Fibroblast of the conjunctiva (primary cell): ENCODE data around the gene CYP19A1.
"Not testable (repeated sequence)": the region's sequence is repeated elsewhere in the genome, so short reads cannot be mapped to it uniquely, and the experiment has no call there.

Experiments used
- DNase-seq: peaks from one replicate; pipeline ENCODE4 v3.0.0-alpha.2; 2010; ENCODE audit warnings: low read depth

Gene CYP19A1

DNA sequence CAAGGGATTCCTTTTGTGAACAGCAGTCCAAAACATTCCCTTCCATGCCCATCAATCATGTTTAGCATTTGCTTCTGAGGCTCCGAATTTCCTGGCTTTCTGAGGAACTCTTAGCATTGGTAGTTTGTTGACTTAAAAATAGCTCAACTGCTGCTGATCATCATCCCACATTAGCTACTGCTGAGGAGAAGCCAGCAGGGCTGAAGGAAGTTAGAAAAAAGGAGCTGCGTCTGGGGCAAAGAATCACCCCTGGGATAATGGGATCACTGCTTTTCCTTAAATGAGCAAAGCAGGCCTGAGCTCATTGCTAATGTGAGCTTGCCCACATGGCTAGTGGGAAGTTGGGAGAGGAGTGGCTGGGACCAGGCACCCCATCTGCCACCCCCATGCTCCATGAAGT lies 39.8 kb downstream of the CYP19A1 start:
- DNase-seq: no peak

- DNase-seq: no peak
These were observed 47.7 kb downstream of the CYP19A1 start for GRCh38 chr15:51290720-51291119.

GRCh38 chr15:51289290-51289689 lies 49.1 kb downstream of the CYP19A1 start:
- DNase-seq: no peak

DNA sequence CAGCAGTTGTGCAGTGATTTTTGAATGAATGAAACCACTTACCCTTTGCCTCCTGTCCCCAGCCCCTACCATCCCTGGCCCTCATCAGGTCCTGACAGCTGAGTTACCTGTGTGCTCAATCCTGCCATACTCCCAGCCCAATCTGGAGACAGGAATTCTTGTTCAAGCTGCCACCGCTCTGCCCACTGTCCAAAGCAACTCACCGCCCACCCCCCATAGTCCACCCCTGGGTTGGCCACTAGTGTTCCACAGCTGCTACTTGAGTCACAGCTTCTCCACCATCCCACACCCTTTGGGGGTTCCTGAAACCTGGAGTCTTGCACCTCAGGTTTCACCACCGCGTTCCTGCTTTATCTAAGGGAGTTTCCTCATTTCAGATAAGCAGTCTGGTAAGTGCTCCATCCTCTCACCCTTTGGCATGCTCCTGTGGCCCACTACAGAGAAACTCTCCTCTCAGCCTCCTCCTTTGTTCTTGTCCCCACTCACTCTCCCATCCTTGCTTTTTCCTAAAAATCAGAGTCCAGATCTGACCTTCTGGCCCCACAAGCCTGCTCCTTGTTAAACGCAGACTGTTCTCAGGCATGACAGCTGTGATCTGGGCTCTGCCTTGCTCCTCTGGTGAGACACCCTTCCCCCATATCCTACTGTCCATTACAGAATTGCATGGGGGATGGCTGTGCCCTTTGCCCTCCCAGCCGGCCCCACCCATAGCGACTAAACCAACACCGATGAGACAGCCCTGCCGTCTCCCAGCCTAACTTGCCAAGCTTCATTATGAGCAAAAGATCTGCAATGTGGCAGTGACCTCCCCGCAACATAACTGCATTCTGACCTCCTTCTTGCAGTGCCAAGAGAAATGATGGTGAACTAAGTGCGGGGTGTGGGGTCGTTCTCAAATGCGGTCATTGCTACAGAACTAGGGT lies 50.0 kb downstream of the CYP19A1 start:
- DNase-seq: no peak

- DNase-seq: no peak
These were observed 51.6 kb downstream of the CYP19A1 start for GRCh38 chr15:51286816-51287215.

DNA sequence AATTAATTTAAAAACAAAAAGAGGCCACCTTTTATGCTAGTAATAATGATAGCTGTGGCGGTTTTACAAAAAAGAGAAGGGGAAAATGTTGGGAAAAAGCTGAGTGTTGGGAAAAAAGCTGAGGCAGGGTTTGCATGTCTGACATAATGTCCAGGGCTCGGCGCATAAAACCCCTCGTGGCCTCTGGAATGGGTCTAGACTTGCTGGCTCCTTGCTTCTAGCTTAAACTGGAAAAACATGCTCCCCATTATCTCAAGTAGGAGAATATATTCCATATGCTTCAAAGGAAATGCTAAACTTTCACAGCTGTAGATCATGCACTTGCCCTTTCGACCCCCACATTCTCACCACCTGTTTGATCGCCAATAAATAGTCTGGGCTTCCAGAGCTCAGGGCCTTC lies 53.0 kb downstream of the CYP19A1 start:
- no peak for DNase-seq

GRCh38 chr15:51284871-51285270 lies 53.5 kb downstream of the CYP19A1 start:
- DNase-seq: no peak

- DNase-seq: no peak
These were observed 55.4 kb downstream of the CYP19A1 start for GRCh38 chr15:51283026-51283425.

- DNase-seq: not testable (repeated sequence)
These were observed 56.2 kb downstream of the CYP19A1 start for GRCh38 chr15:51282241-51282640.

DNA sequence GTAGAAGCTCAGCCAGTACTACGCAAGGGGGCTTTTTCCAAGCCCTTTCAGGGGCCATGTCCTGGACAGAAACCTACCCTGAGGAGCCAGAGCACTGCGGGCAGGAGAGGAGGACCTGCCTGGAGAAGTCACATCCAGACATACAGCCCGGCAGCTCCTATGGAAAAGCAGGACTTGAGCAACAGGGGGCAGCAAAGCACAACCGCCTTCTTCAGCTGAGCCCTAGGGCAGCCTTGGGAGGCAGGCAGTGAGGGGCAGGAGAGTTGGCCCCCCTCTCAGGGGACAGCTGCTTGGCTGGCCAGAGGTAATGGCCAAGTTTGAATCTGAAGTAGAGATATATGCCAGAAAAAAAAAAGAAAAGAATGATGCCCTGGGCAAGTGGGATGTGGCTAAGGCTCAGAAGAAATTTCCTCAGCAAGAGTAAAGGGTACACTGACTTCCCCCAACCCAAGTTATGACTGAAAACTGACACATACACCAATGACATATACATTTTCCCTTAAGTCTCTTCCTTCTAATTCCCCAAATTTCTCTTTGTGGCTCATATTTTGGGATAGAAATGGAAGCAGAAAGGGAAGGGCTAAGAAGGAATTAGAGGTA lies 56.9 kb downstream of the CYP19A1 start:
- peak; percentile 43 for DNase-seq

DNA sequence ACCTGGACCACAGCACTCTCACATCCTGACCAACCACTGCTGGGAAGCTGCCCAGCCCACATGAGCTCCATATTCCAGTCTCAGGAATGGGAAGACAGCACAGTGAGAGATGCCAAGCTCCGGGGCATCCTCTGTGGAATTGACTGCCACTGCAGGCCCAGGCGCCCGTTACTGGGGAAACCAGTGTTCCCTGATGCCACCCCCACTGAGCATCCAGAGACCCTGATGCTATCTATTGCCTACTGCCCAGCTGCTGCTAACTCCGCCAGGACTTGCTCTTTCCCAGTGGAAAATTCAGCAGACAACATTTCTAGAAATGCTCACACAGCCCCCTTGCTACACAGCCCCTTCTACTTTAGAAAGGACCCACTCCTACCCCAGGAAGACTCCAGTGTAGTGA lies 57.6 kb downstream of the CYP19A1 start:
- DNase-seq: no peak

- no peak for DNase-seq
These were observed 59.0 kb downstream of the CYP19A1 start for GRCh38 chr15:51279391-51279790.

DNA sequence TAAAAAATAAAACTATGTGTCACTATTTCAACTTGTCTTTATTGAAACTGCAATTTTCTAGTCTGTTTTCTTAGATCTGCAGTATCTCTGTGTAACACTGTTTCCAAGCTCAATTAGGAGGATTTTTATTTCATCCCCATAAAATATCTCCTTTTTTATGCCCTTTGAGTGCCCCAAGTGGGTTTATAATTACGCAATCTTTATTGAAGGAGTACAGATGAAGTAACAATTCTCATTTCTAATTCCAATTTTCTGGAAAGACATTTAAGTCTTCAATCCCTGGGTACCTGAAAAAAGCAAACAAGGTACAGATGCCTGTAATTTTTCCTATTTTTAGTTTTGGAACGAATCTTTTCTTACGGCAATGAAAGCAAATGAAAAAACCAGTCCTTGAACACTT lies 61.3 kb downstream of the CYP19A1 start:
- DNase-seq: no peak

GRCh38 chr15:51274956-51275355 lies 63.4 kb downstream of the CYP19A1 start:
- no peak for DNase-seq

- DNase-seq: no peak
These were observed 67.7 kb downstream of the CYP19A1 start for GRCh38 chr15:51270706-51271105.

DNA sequence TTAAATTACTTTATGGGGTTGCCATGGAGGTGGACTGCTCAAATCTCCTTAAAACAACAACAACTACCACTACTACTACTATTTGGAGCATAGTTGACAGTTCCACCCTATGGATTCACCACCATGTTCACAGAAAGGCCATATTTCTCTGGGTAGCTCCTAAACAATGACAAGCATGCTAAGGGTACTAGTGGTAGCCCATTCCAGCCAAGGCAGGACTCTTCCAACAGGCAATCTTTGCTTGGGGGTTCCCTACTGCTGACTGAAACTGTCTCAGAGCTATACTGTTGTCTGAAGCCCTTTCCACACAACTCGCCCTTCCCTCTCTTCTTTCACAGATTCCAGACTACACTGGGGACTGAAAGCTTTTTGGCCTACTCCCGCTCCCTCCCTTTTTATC lies 68.9 kb downstream of the CYP19A1 start:
- DNase-seq: no peak

DNA sequence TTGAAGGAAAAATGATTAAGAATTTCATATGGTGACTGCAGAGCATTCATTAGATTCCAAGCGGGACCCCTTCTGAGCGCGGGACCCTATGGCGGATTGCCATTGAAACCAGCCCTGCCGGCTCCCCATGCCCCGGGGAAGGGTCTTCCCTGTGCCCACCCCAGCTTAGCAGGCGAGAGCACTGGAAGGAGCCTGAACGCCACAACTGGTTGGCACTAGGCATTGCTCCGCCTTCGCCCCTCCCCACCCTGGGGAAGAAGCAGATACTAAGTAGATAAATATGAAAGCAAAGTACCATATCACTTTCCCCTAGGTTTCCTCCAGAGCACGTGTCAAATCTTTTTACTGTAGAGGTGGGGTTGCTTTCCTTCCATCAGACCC lies 70.7 kb downstream of the CYP19A1 start:
- no peak for DNase-seq

GRCh38 chr15:51267051-51267702 lies 71.2 kb downstream of the CYP19A1 start:
- DNase-seq: no peak

DNA sequence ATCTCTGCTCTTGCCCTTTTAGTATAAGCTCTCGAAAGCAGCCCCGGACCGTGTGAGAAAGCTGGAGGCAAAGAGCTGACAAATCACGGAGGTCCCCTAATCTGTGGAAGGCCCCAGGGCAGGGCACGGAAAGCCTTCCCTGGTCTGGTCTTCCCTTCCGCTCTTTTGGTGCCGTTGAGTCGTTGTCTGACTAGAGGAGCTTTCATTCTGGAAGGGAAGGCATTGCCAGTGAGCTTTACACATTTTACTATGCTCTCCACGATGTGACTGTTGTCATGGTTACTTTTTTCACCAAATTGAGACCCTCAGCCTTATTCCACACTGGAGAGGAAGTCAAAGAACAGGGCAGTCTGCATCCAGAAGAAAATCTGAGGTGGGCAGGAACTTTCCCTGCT lies 71.7 kb downstream of the CYP19A1 start:
- no peak for DNase-seq

- no peak for DNase-seq
These were observed 73.3 kb downstream of the CYP19A1 start for GRCh38 chr15:51265037-51265555.

- no peak for DNase-seq
These were observed 74.7 kb downstream of the CYP19A1 start for GRCh38 chr15:51263726-51264125.

DNA sequence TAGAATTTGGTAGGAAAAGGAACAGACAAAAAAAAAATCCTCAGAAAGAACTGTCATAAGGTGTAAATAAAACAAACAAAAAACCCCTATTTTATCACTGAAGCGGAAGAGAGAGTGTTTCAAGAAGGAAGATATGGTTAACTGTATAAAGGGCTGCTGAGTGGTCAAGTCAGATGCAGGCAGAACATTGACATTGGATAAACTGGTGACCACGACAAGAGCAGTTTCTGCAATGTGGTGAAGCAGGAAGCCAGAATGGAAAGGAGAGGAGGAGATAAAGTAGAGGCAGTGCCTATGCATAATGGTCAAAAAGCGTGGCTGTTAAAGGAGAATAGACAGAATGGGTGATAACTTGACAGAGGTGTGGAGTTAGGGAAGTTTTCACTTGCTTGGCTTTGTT lies 75.3 kb downstream of the CYP19A1 start:
- no peak for DNase-seq

- no peak for DNase-seq
These were observed 75.9 kb downstream of the CYP19A1 start for GRCh38 chr15:51262463-51262862.
